GM12878 (cell line): Measurements from ENCODE around the gene PIK3R2.

Experiments used
- ELK1 ChIP-seq: IDR thresholded peaks from 2 replicates; pipeline ENCODE4 v1.6.1; 2012; ENCODE audit warnings: low read depth, low read length, improper control_type of control experiment
- FOXK2 ChIP-seq: fragments of 450-650 bp; IDR thresholded peaks from 2 replicates; pipeline ENCODE4 v1.6.1; 2017; ENCODE audit warnings: mild to moderate bottlenecking, moderate library complexity
- IKZF2 ChIP-seq, 2 experiments: fragments of 450-650 bp; IDR thresholded peaks; 2 replicates each; pipeline ENCODE4 v1.6.1; 2017; ENCODE audit warnings: mild to moderate bottlenecking in 2 of 2, moderate library complexity in 2 of 2
- REST ChIP-seq: IDR thresholded peaks from 2 replicates; pipeline ENCODE4 v1.6.1; 2012; ENCODE audit warnings: mild to moderate bottlenecking, low read depth, low read length
- SP1 ChIP-seq: IDR thresholded peaks from one replicate; pipeline ENCODE4 v1.6.1; 2011; ENCODE audit warnings: low read depth, low read length

- TF ChIP-seq FOXK2 (no peak), ELK1 (no peak), REST (no peak), IKZF2 (IDR thresholded peaks at IDR 0.05) (no peak), SP1 (no peak)
Measured at GRCh38 chr19:18117364-18117691, 35.6 kb upstream of the PIK3R2 start.
